DOHH2 (cell line): ENCODE results near the gene BTF3L4.

Source experiments
- H3F3A ChIP-seq: fragments of 200-600 bp; sonication (generic), shearing (Covaris generic); 2 replicates; pipeline ENCODE4 v1.6.0; 2016; ENCODE audit warnings: antibody characterized with exemption, mild to moderate bottlenecking; ENCODE audit not compliant: control insufficient read depth, insufficient read depth
- H3K27ac ChIP-seq: fragments of 200-600 bp; sonication (generic); 2 replicates; pipeline ENCODE4 v1.5.1; 2014; ENCODE audit warnings: low read depth, mild to moderate bottlenecking, low read length, moderate library complexity
- H3K27me3 ChIP-seq: fragments of 200-600 bp; sonication (generic); 2 replicates; pipeline ENCODE4 v1.6.1; 2014; ENCODE audit warnings: mild to moderate bottlenecking, low read length, mixed read lengths; ENCODE audit not compliant: control insufficient read depth
- H3K36me3 ChIP-seq: fragments of 200-600 bp; sonication (generic); 2 replicates; pipeline ENCODE4 v1.6.1; 2014; ENCODE audit warnings: mild to moderate bottlenecking, low read length, moderate library complexity, mixed read lengths; ENCODE audit not compliant: control insufficient read depth
- H3K4me1 ChIP-seq: fragments of 200-600 bp; sonication (generic); 2 replicates; pipeline ENCODE4 v1.6.1; 2014; ENCODE audit warnings: mild to moderate bottlenecking, low read length, mixed read lengths; ENCODE audit not compliant: control insufficient read depth
- H3K4me2 ChIP-seq: fragments of 200-600 bp; sonication (generic); 2 replicates; pipeline ENCODE4 v1.6.0; 2014; ENCODE audit warnings: mild to moderate bottlenecking, low read length, moderate library complexity
- H3K4me3 ChIP-seq: fragments of 200-600 bp; sonication (generic); 2 replicates; pipeline ENCODE4 v1.5.1; 2014; ENCODE audit warnings: mild to moderate bottlenecking, low read length, mixed read lengths
- H3K79me2 ChIP-seq: fragments of 200-600 bp; sonication (generic); 2 replicates; pipeline ENCODE4 v1.6.1; 2014; ENCODE audit warnings: mild to moderate bottlenecking, low read length, mixed read lengths; ENCODE audit not compliant: control insufficient read depth
- H3K9me2 ChIP-seq: fragments of 200-600 bp; sonication (generic); replicated peaks from 2 replicates; pipeline ENCODE4 v1.6.1; 2014; ENCODE audit warnings: mild to moderate bottlenecking, low read length, mixed read lengths; ENCODE audit not compliant: control insufficient read depth
- H3K9me3 ChIP-seq: fragments of 200-600 bp; sonication (generic); 2 replicates; pipeline ENCODE4 v1.6.1; 2014; ENCODE audit warnings: antibody characterized with exemption, low read length, mixed read lengths; ENCODE audit not compliant: control insufficient read depth, insufficient read depth
- H4K20me1 ChIP-seq: fragments of 200-600 bp; sonication (generic); 2 replicates; pipeline ENCODE4 v1.6.0; 2014; ENCODE audit warnings: low read depth, mild to moderate bottlenecking, antibody characterized with exemption, low read length, moderate library complexity; ENCODE audit not compliant: control insufficient read depth, insufficient read depth
- EZH2phosphoT487 ChIP-seq: fragments of 200-600 bp; sonication (generic); IDR thresholded peaks from 2 replicates; pipeline ENCODE4 v1.6.1; 2017; ENCODE audit warnings: borderline replicate concordance, mild to moderate bottlenecking, antibody characterized with exemption, low read length, moderate library complexity, mixed read lengths
- TF ChIP-seq, protein P1 (sequence below): fragments of 200-600 bp; sonication (generic); IDR thresholded peaks from one replicate; pipeline ENCODE4 v1.5.1; 2014; ENCODE audit warnings: antibody characterized with exemption, mild to moderate bottlenecking, low read depth, low read length; ENCODE audit not compliant: poor library complexity, severe bottlenecking

BTF3L4 gene

DNA sequence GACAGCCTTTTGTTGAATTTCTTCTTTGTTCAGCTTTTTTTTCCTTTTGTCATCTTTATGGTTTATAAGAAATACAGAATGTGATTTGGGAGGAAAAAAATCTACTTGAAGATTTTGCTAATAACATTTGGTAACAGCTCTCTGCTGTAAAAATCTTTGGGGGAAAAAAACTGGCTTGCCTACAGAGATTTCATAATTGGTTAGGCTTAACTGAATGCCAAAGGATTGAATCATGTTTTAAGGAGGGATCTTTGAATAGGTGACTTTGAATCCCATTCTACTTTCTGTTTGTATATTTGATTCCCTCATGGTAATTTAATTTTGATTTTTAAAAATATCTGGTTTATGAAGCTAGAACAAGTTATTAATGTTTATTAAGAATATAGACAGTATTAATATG lies 3.2 kb downstream of the BTF3L4 start:
- Histone ChIP-seq H3K9me2 (no peaks in the 10 kb centered on the region), H3K4me1 (peaks cover 20% of the 10 kb centered on the region), H3F3A (no peaks in the 10 kb centered on the region; the same call in 1 of the 2 replicates), H3K36me3 (peaks cover 68% of the 10 kb centered on the region), H4K20me1 (no peaks in the 10 kb centered on the region), H3K4me3 (no peak overlapping the region), H3K9me3 (no peaks in the 10 kb centered on the region), H3K27ac (no peak overlapping the region), H3K4me2 (0 out of 2 replicates have a peak overlapping the region, but pooled peaks have one; percentile 14), H3K27me3 (no peaks in the 10 kb centered on the region), H3K79me2 (peaks cover 84% of the 10 kb centered on the region)
- TF ChIP-seq EZH2phosphoT487, result no peak
- TF ChIP-seq, protein P1, sequence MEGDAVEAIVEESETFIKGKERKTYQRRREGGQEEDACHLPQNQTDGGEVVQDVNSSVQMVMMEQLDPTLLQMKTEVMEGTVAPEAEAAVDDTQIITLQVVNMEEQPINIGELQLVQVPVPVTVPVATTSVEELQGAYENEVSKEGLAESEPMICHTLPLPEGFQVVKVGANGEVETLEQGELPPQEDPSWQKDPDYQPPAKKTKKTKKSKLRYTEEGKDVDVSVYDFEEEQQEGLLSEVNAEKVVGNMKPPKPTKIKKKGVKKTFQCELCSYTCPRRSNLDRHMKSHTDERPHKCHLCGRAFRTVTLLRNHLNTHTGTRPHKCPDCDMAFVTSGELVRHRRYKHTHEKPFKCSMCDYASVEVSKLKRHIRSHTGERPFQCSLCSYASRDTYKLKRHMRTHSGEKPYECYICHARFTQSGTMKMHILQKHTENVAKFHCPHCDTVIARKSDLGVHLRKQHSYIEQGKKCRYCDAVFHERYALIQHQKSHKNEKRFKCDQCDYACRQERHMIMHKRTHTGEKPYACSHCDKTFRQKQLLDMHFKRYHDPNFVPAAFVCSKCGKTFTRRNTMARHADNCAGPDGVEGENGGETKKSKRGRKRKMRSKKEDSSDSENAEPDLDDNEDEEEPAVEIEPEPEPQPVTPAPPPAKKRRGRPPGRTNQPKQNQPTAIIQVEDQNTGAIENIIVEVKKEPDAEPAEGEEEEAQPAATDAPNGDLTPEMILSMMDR, result no peak

DNA sequence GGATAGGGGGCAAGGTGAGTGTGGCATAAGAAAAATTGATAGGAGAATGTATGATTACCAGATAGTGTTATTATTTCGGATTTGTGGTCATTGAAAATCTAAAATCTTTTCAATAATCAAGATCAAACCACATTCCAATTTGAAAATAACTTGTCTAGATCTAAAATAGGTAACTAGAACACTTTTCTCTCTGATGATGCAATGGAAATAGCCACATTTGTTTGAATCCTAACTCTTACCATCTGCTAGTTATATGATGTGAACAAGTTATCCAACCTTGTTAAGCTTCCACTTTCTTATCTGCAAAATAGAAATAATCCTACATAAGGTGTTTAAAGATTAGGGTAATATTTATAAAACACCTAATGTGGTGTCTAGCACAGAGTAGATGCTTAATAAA lies 3.8 kb downstream of the BTF3L4 start:
- TF ChIP-seq EZH2phosphoT487, result no peak
- TF ChIP-seq, protein P1, result no peak

GRCh38 chr1:52060822-52061221 lies 4.7 kb downstream of the BTF3L4 start:
- H3K79me2 ChIP-seq, result peaks cover 70% of the 10 kb centered on the region
- TF ChIP-seq, protein P1, result no peak
- TF ChIP-seq EZH2phosphoT487, result no peak
- no peaks in the 10 kb centered on the region; the same call in 1 of the 2 replicates for H3F3A ChIP-seq
- no peaks in the 10 kb centered on the region for H3K27me3 ChIP-seq
- H3K4me2 ChIP-seq, result no peak overlapping the region
- H3K4me3 ChIP-seq, result no peak overlapping the region
- H3K4me1 ChIP-seq, result peaks cover 20% of the 10 kb centered on the region
- H4K20me1 ChIP-seq, result no peaks in the 10 kb centered on the region
- no peak overlapping the region for H3K27ac ChIP-seq
- H3K9me3 ChIP-seq, result no peaks in the 10 kb centered on the region
- H3K36me3 ChIP-seq, result peaks cover 72% of the 10 kb centered on the region
- no peaks in the 10 kb centered on the region for H3K9me2 ChIP-seq

More for the DNA sequence above, 3.8 kb downstream of the BTF3L4 start:
- H3K27ac ChIP-seq, result no peak overlapping the region
- peaks cover 20% of the 10 kb centered on the region for H3K4me1 ChIP-seq
- no peaks in the 10 kb centered on the region for H3K9me2 ChIP-seq
- H3K9me3 ChIP-seq, result no peaks in the 10 kb centered on the region
- H3K4me3 ChIP-seq, result no peak overlapping the region
- H3K27me3 ChIP-seq, result no peaks in the 10 kb centered on the region
- H3K79me2 ChIP-seq, result peaks cover 78% of the 10 kb centered on the region
- H3F3A ChIP-seq, result no peaks in the 10 kb centered on the region; the same call in 1 of the 2 replicates
- H3K36me3 ChIP-seq, result peaks cover 69% of the 10 kb centered on the region
- H3K4me2 ChIP-seq, result no peak overlapping the region
- no peaks in the 10 kb centered on the region for H4K20me1 ChIP-seq

DNA sequence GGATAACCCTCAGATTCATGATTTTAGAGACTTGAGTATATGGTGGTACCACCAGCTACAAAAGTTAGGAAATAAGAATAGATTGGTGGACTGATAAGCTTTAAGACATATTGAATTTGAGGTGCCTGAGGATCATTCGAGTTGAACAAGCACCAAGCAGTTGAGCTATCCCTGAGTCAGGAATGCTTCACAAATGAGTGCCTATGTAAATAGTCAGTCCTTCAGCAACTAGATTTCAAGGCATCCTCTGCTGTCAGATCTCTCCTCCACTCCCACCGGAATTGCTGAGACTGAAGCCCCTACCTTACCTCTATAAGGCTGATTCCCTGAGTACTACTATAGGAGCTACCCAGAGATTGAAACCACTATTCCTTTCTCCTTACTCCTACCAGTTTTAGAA lies 7.1 kb downstream of the BTF3L4 start:
- H3K79me2 ChIP-seq, result peaks cover 61% of the 10 kb centered on the region
- H3K27ac ChIP-seq, result no peak overlapping the region
- no peak overlapping the region for H3K4me3 ChIP-seq
- no peaks in the 10 kb centered on the region for H3K9me3 ChIP-seq
- no peak for TF ChIP-seq EZH2phosphoT487
- TF ChIP-seq, protein P1, result no peak
- H3K27me3 ChIP-seq, result no peaks in the 10 kb centered on the region
- no peaks in the 10 kb centered on the region for H3K9me2 ChIP-seq
- H3K36me3 ChIP-seq, result peaks cover 79% of the 10 kb centered on the region
- H3F3A ChIP-seq, result no peaks in the 10 kb centered on the region; the same call in 1 of the 2 replicates
- H3K4me2 ChIP-seq, result no peak overlapping the region
- H4K20me1 ChIP-seq, result no peaks in the 10 kb centered on the region
- H3K4me1 ChIP-seq, result peaks cover 9% of the 10 kb centered on the region
